ENCODE data around the gene PDP2. TPM values are rescaled to one million over a fixed set of nuclear protein-coding genes. Genes with fewer than 3 reads are reported as not detected.

PDP2 gene
- polyA plus RNA-seq, 1 donor from 2014 or later = 4.2 TPM

DNA sequence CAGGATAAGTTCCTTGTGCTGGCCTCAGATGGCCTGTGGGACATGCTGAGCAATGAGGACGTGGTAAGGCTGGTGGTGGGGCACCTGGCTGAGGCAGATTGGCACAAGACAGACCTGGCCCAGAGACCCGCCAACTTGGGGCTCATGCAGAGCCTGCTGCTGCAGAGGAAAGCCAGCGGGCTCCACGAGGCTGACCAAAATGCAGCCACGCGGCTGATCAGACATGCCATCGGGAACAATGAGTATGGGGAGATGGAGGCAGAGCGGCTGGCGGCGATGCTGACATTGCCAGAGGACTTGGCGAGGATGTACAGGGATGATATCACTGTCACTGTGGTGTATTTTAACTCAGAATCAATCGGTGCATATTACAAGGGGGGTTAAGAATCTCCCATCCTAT, 5.2 kb downstream of the PDP2 start:
- no peaks in the 10 kb centered on the region for H3K36me3 ChIP-seq (ENCODE audit: insufficient read depth, low read length)
- H3K4me3 ChIP-seq (ENCODE audit: low read length) = no peak overlapping the region
- H3K4me2 ChIP-seq (ENCODE audit: low read length) = no peak overlapping the region
- H3F3A ChIP-seq (ENCODE audit: insufficient read depth, low read length, poor library complexity, severe bottlenecking) = no peaks in the 10 kb centered on the region
- no peak for TF ChIP-seq RAD21 (conservative IDR thresholded peaks at IDR 0.05)
- no peak for TF ChIP-seq POLR2AphosphoS5 (IDR thresholded peaks at IDR 0.05)
- TF ChIP-seq TAF1 (IDR thresholded peaks at IDR 0.05; ENCODE audit: low read depth) = no peak
- no peak for TF ChIP-seq CTCF (IDR thresholded peaks at IDR 0.05; ENCODE audit: poor library complexity, severe bottlenecking)
- no peak for TF ChIP-seq EP300 (conservative IDR thresholded peaks at IDR 0.05; ENCODE audit: poor library complexity, severe bottlenecking)
- H3K9me2 ChIP-seq (ENCODE audit: insufficient read depth, low read length) = no peaks in the 10 kb centered on the region
- H3K9me3 ChIP-seq (ENCODE audit: low read length) = no peaks in the 10 kb centered on the region
- no peaks in the 10 kb centered on the region for H3K27me3 ChIP-seq (ENCODE audit: insufficient read depth, low read depth, low read length)
- no peak overlapping the region for H3K9ac ChIP-seq (ENCODE audit: low read length)
- no peak overlapping the region for H2AFZ ChIP-seq (ENCODE audit: low read depth, low read length)
- no peaks in the 10 kb centered on the region for H4K20me1 ChIP-seq (ENCODE audit: insufficient read depth)
- H3K79me2 ChIP-seq (replicated peaks; ENCODE audit: insufficient read depth, low read length) = no peaks in the 10 kb centered on the region
- no peak overlapping the region for H3K27ac ChIP-seq (ENCODE audit: low read length)

DNA sequence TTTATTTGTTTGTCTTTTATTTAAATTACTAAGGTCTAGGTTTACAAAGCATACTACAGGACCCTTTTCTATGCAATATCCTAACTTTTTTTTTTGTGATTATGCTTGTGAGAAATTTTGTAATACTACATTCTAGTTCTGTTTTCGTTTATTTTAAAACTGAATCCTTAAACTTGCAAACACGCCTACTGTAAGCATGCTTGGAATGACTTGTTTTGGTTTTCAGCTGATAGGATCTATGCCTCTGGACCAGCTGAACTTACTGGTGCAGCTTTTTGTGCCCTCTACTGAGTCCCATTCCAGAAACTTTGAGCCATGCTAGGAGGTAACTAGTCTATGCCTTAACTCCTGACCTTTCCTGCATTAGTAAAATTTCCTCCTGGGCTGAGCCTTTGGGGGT, 6.0 kb downstream of the PDP2 start:
- no peaks in the 10 kb centered on the region for H3K79me2 ChIP-seq (replicated peaks; ENCODE audit: insufficient read depth, low read length)
- no peaks in the 10 kb centered on the region for H3K27me3 ChIP-seq (ENCODE audit: insufficient read depth, low read depth, low read length)
- H3K9me2 ChIP-seq (ENCODE audit: insufficient read depth, low read length) = no peaks in the 10 kb centered on the region
- H2AFZ ChIP-seq (ENCODE audit: low read depth, low read length) = no peak overlapping the region
- no peaks in the 10 kb centered on the region for H3F3A ChIP-seq (ENCODE audit: insufficient read depth, low read length, poor library complexity, severe bottlenecking)
- H3K4me3 ChIP-seq (ENCODE audit: low read length) = no peak overlapping the region
- H3K36me3 ChIP-seq (ENCODE audit: insufficient read depth, low read length) = no peaks in the 10 kb centered on the region
- no peak for TF ChIP-seq RAD21 (conservative IDR thresholded peaks at IDR 0.05)
- no peak for TF ChIP-seq SMC3 (conservative IDR thresholded peaks at IDR 0.05; ENCODE audit: poor library complexity)
- no peak for TF ChIP-seq CTCF (IDR thresholded peaks at IDR 0.05; ENCODE audit: poor library complexity, severe bottlenecking)
- TF ChIP-seq POLR2AphosphoS5 (IDR thresholded peaks at IDR 0.05) = no peak
- no peak for TF ChIP-seq TAF1 (IDR thresholded peaks at IDR 0.05; ENCODE audit: low read depth)
- TF ChIP-seq REST (IDR thresholded peaks at IDR 0.05; ENCODE audit: borderline replicate concordance) = no peak
- no peak for TF ChIP-seq EZH2 (IDR thresholded peaks at IDR 0.05; ENCODE audit: borderline replicate concordance, insufficient read depth, low read length, poor library complexity, severe bottlenecking)
- TF ChIP-seq EP300 (conservative IDR thresholded peaks at IDR 0.05; ENCODE audit: poor library complexity, severe bottlenecking) = no peak
- TF ChIP-seq MXI1 (conservative IDR thresholded peaks at IDR 0.05; ENCODE audit: poor library complexity, severe bottlenecking) = no peak
- H3K27ac ChIP-seq (ENCODE audit: low read length) = no peak overlapping the region
- H3K4me2 ChIP-seq (ENCODE audit: low read length) = no peak overlapping the region
- no peak overlapping the region for H3K9ac ChIP-seq (ENCODE audit: low read length)
- H3K9me3 ChIP-seq (ENCODE audit: low read length) = no peaks in the 10 kb centered on the region
- no peaks in the 10 kb centered on the region for H4K20me1 ChIP-seq (ENCODE audit: insufficient read depth)
